Kidney epithelial cell (primary cell): ENCODE data around the gene CEMP1. TPM values are rescaled to one million over a fixed set of nuclear protein-coding genes. Genes with fewer than 3 reads are reported as not detected.
"Not testable (repeated sequence)": the region's sequence is repeated elsewhere in the genome, so short reads cannot be mapped to it uniquely, and the experiment has no call there.

Source experiments
- DNase-seq: peaks from one replicate; pipeline ENCODE4 v3.0.0-alpha.2; 2010; ENCODE audit warnings: low read depth
- H3K27me3 ChIP-seq: 2 replicates; pipeline ENCODE4 v1.6.0; 2011; ENCODE audit warnings: low read length; ENCODE audit not compliant: control insufficient read depth, insufficient read depth
- H3K36me3 ChIP-seq: 2 replicates; pipeline ENCODE4 v1.5.1; 2011; ENCODE audit warnings: low read length; ENCODE audit not compliant: control insufficient read depth, insufficient read depth
- H3K4me3 ChIP-seq: 2 replicates; pipeline ENCODE4 v1.5.1; 2011; ENCODE audit warnings: low read depth, mild to moderate bottlenecking, control low read depth, low read length
- total RNA-seq: library from RNA; depleted of rRNA; stranded (reverse); fragments of >200 nt; gene quantifications from 2 replicates; pipeline ENCODE4 v1.2.3, GENCODE V29; 2015
- TF ChIP-seq, protein P1 (sequence below): IDR thresholded peaks from 2 replicates; pipeline ENCODE4 v1.5.1; 2011; ENCODE audit warnings: mild to moderate bottlenecking, moderate library complexity, low read length, control low read depth, inconsistent platforms; ENCODE audit not compliant: insufficient read depth, poor library complexity, severe bottlenecking

The CEMP1 gene, protein sequence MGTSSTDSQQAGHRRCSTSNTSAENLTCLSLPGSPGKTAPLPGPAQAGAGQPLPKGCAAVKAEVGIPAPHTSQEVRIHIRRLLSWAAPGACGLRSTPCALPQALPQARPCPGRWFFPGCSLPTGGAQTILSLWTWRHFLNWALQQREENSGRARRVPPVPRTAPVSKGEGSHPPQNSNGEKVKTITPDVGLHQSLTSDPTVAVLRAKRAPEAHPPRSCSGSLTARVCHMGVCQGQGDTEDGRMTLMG
- total RNA-seq, result not detected in 2 replicates

DNA sequence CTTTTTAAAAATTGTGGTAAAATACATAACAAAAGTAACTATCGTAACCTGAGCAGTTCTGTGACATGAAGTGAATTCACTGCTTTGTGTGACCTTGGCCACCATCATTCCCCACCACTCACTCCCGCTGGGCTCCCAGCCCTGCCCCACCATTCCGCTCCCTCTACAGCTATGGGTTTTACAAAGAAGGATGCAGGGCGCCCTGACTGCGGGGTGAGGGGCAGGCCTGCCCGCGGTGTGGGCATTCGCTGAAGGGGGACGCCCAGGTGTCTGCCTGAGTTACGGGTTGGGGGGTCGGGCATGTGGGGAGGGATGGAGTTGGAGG is at the start of gene CEMP1:
Gene CEMP1, minus strand, starts transcription at position 38 of the 325 bp plus-strand sequence. CDS start 335 bp downstream, outside the sequence.
- Histone ChIP-seq H3K36me3 (peaks cover 3% of the 10 kb centered on the region), H3K27me3 (no peaks in the 10 kb centered on the region), H3K4me3 (peak within 1 kb of the TSS; percentile 55)
- TF ChIP-seq, protein P1, sequence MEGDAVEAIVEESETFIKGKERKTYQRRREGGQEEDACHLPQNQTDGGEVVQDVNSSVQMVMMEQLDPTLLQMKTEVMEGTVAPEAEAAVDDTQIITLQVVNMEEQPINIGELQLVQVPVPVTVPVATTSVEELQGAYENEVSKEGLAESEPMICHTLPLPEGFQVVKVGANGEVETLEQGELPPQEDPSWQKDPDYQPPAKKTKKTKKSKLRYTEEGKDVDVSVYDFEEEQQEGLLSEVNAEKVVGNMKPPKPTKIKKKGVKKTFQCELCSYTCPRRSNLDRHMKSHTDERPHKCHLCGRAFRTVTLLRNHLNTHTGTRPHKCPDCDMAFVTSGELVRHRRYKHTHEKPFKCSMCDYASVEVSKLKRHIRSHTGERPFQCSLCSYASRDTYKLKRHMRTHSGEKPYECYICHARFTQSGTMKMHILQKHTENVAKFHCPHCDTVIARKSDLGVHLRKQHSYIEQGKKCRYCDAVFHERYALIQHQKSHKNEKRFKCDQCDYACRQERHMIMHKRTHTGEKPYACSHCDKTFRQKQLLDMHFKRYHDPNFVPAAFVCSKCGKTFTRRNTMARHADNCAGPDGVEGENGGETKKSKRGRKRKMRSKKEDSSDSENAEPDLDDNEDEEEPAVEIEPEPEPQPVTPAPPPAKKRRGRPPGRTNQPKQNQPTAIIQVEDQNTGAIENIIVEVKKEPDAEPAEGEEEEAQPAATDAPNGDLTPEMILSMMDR, result no peak
- DNase-seq, result no peak

DNA sequence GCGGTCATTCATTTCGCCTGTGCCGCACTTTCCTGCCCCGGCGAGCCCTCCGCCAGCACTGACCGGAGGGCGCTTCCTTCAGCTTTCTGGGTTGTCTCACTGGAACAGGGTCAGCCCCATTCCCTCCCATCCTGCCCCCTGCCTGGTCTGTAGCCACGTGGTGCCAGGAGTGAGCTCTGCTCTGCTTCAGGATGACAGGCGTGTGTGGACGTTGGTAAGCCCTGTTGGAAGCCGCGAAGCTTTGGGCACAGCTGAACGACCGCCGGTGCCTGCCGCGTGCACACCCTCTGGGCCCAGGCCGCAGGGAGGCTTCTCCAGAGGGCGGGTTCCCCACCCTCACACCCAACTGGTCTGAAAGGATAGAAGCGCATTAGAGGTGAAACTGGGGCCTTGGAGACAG is 49.6 kb upstream of the CEMP1 start:
- not testable (repeated sequence) for H3K36me3 ChIP-seq, H3K27me3 ChIP-seq, DNase-seq

DNA sequence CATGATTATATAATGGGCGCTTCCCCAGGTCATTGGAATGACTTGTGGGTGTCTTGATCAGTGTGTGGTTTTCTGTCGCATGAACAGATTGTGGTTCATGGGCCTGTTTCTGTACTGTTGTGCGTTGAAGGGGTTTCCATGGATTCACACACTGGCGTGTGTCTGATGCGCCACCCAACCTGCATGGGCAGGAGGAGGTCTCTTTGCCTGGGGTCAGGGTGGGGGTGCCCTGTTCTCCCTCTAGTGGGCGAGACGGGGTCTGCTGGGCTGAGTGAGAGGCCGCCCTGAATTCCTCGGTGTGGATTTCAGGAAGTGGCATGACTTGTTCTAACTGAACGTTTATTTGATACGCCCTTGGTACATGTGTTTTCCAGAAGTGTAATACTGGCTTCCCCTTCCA is 48.9 kb upstream of the CEMP1 start:
- TF ChIP-seq, protein P1, result peak; percentile 27
- H3K36me3 ChIP-seq, H3K4me3 ChIP-seq, H3K27me3 ChIP-seq, DNase-seq: not testable (repeated sequence)

More for the DNA sequence above, 49.6 kb upstream of the CEMP1 start:
- H3K4me3 ChIP-seq, result not testable (repeated sequence)

DNA sequence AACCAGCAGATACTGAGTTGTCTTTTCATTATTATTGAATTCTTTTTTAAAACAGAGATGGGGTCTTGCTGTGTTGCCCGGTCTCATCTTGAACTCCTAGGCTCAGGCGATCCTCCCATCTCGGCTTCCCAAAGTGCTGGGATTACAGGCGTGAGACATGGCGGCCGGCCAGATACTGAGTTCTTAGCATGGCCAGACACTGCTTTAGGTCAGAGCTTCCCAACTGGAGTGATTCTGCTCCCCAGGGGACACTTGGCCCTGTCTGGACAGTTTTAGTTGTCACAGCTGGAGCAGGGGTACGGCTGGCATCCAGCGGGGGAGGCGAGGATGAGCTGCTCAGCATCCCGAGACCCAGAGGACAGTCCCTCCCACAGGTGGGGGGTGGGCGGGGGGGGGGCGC is 47.7 kb upstream of the CEMP1 start:
- not testable (repeated sequence) for DNase-seq, H3K27me3 ChIP-seq, H3K36me3 ChIP-seq

DNA sequence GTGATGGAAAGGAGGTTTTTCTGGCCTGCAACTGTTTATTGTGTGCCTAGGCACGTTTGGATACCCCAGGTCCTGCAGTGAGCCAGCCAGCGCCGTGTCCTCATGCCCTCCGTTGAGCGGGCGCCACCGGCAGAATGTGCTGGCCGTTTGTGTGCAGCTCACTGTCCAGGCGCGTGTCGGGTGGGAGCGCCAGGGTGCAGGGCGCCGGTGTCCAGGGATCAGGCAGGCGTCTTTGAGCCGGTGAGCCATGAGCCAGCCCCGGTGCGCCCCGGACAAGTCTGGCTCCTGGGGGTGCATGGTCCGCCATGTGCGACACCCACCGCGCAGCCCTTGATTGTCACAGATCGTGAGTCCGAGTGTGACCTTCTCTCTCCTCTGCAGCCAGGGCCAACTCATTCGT is 45.8 kb upstream of the CEMP1 start:
- H3K27me3 ChIP-seq, DNase-seq: not testable (repeated sequence)

More for the DNA sequence above, 47.7 kb upstream of the CEMP1 start:
- not testable (repeated sequence) for H3K4me3 ChIP-seq

DNA sequence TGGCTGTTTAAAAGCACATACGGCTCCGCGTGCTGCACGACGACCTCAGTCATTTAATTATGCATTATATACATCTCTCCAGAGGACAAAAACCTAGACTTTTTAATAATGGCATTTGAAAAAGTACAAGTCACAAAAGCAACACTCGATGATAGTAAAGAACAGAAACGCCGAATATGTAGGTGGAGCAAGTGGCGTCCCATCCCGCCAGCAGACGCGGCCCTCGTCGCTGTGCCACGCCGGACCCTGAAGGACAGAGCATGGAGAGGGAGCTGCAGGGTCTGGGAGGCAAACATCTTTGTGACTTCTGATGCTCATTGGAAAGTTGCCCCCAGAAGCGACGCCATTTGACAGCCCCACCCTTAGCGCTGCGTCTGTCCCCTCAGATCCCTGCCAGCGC is 44.6 kb upstream of the CEMP1 start:
- not testable (repeated sequence) for H3K4me3 ChIP-seq, DNase-seq

More for the DNA sequence above, 45.8 kb upstream of the CEMP1 start:
- H3K36me3 ChIP-seq, H3K4me3 ChIP-seq: not testable (repeated sequence)

DNA sequence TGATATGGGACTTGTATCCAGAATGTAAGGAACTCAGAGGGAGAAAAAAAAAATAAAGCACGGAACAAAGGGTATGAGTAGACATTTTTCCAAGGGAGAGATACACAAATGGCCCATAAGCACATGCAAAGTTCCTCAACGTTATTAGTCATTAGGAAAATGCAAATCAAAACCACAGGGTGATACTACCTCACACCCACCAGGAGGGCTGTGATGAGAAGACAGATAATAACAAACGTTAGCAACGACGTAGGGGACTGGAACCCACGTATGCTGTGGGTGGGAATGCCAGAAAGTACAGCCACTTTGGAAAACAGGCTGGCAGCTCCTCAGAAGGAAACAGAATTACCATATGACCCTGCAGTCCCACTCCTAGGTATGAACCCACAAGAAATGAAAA is 41.5 kb upstream of the CEMP1 start:
- not testable (repeated sequence) for H3K4me3 ChIP-seq, H3K36me3 ChIP-seq, H3K27me3 ChIP-seq, DNase-seq

More for the DNA sequence above, 44.6 kb upstream of the CEMP1 start:
- not testable (repeated sequence) for H3K36me3 ChIP-seq, H3K27me3 ChIP-seq

DNA sequence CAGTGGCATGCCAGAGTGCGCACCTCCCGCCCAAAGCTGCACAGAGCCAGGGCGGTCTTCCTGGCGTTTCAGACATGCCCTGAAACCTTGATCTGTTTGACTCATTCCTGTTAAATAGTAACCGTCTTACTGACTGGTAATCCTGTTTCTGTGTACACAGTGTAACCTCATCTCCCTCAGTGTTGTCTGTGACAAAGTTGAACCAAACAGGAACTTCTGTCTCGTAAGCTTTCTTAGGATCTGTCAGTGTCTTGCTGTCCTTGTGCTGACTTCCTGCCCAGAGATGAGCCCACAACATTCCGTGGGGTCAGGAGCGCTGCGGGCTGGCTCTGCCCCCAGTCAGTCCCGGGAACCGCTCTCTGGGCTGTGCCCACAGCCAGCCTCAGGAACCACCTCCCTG is 37.4 kb upstream of the CEMP1 start:
- not testable (repeated sequence) for H3K27me3 ChIP-seq, DNase-seq

DNA sequence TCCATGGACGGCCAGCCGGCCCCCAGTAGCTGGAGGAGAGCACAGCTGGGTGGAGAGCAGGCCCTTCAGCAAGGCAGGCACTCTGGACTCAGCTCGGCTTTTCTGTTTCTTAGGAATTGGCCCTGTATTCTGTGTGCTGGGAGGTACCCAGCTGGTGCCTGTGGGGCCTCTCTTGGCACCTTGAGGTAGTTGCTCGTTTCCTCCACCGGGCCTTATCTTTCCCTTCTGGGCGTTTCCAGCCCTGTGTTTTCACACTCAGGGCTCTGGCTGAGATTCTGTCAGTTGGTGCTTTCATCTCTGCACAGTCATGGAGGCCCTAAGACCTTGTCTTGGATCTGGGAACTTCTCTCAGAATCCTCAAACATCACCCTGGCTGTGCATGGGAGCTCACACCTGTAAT is 36.3 kb upstream of the CEMP1 start:
- not testable (repeated sequence) for DNase-seq, H3K36me3 ChIP-seq, H3K4me3 ChIP-seq, H3K27me3 ChIP-seq

More for the DNA sequence above, 37.4 kb upstream of the CEMP1 start:
- not testable (repeated sequence) for H3K4me3 ChIP-seq, H3K36me3 ChIP-seq
